ENCODE measurements around the gene CDH4. TPM values are rescaled to one million over a fixed set of nuclear protein-coding genes. Genes with fewer than 3 reads are reported as not detected.

CDH4 gene
- total RNA-seq, 1 donor from 2014 or later = 3.2 TPM

DNA sequence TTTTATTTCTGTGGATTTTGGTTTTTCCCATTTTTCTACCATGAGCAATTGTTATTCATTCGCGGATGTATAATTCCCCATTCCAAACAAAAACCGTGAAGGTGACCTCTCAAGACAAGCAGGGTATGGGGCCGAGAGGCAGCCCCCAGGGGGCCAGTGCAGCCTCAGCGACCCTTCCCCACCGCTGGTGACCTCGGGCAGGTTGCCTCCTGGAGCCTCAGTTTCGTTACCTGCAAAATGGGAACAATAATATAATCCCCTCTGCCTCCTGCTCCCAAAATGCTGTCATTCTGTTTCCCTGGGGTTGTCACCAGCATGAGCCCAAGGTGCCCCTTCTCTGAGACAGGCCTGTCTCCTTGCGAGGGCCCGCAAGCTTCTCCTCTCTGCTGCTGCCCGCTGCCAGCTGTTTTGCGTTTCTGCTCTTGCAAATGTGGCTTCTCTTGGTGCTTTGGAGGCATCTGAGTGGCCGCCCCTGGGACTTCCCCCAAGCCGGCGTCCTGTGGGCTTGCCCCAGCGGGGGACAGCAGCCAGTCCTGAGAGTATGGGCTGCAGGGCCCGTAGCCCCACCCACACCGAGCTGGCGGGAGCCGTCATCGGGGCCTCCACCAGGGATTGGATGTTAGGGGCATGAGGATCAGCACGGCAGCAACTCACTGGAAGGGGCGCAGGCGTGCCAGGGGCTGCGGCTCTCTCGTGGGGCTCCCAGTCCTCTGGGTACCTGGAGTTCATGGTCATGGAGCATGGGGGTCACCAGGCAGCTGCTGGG lies 651.7 kb downstream of the CDH4 start:
- Histone ChIP-seq H3K36me3 (ENCODE audit: insufficient read depth, low read length) (no peaks in the 10 kb centered on the region), H3K79me2 (ENCODE audit: insufficient read depth, low read length) (no peaks in the 10 kb centered on the region), H3K4me2 (ENCODE audit: low read length) (no peak overlapping the region), H3K27ac (ENCODE audit: low read depth, low read length) (no peak overlapping the region), H3K4me3 (ENCODE audit: insufficient read depth, low read depth, low read length) (no peak overlapping the region), H2AFZ (ENCODE audit: low read depth, low read length) (no peak overlapping the region), H3K27me3 (ENCODE audit: insufficient read depth, low read length) (no peaks in the 10 kb centered on the region), H3K4me1 (ENCODE audit: insufficient read depth, low read length) (peaks cover 3% of the 10 kb centered on the region), H3K9ac (ENCODE audit: low read length) (no peak overlapping the region), H3K9me3 (ENCODE audit: insufficient read depth, low read depth, low read length) (no peaks in the 10 kb centered on the region), H4K20me1 (ENCODE audit: insufficient read depth, low read length) (no peaks in the 10 kb centered on the region)
- DNase-seq (ENCODE audit: low read depth) (no peak), FAIRE-seq (no peak)
- Mint-ChIP-seq H3K27me3 (ENCODE audit: low read depth, unreplicated experiment) (peaks cover 24% of the 10 kb centered on the region), H3K4me1 (ENCODE audit: low read depth, unreplicated experiment) (peaks cover 5% of the 10 kb centered on the region), H3K4me3 (ENCODE audit: unreplicated experiment) (no peak overlapping the region), H3K9me3 (ENCODE audit: unreplicated experiment) (no peaks in the 10 kb centered on the region), H3K27ac (ENCODE audit: unreplicated experiment) (no peak overlapping the region), H3K36me3 (ENCODE audit: low read depth, unreplicated experiment) (no peaks in the 10 kb centered on the region)
- TF ChIP-seq EZH2 (IDR thresholded peaks at IDR 0.05; ENCODE audit: insufficient read depth, low read length) = no peak

DNA sequence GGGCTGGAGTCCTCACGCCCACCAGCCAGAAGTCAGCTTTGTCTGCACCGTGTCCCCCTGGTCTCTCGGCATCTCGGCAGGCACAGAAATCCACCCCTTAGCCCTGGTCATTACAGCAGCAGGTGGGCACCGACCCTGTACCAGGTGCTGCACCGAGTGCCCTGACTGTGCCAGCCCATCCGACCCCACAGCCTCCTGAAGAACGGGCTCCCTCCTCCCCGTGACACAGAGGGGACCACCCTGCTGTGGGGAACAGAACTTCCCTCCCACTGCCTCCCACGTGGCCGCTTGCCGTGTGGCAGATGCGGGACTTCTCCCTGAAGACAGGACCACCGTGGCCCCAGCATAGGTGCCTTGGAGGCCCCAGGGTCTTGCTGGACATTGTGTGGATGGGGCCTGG lies 652.4 kb downstream of the CDH4 start:
- H3K79me2 ChIP-seq (ENCODE audit: insufficient read depth, low read length) = no peaks in the 10 kb centered on the region
- peaks cover 3% of the 10 kb centered on the region for H3K4me1 ChIP-seq (ENCODE audit: insufficient read depth, low read length)
- H2AFZ ChIP-seq (ENCODE audit: low read depth, low read length) = no peak overlapping the region
- no peak overlapping the region for H3K4me2 ChIP-seq (ENCODE audit: low read length)
- H3K27me3 Mint-ChIP-seq (ENCODE audit: low read depth, unreplicated experiment) = peaks cover 28% of the 10 kb centered on the region
- no peaks in the 10 kb centered on the region for H3K36me3 Mint-ChIP-seq (ENCODE audit: low read depth, unreplicated experiment)
- H3K4me1 Mint-ChIP-seq (ENCODE audit: low read depth, unreplicated experiment) = peaks cover 5% of the 10 kb centered on the region
- no peak overlapping the region for H3K27ac ChIP-seq (ENCODE audit: low read depth, low read length)
- H3K9ac ChIP-seq (ENCODE audit: low read length) = no peak overlapping the region
- no peak overlapping the region for H3K4me3 Mint-ChIP-seq (ENCODE audit: unreplicated experiment)
- no peaks in the 10 kb centered on the region for H3K9me3 ChIP-seq (ENCODE audit: insufficient read depth, low read depth, low read length)
- TF ChIP-seq, protein P1, sequence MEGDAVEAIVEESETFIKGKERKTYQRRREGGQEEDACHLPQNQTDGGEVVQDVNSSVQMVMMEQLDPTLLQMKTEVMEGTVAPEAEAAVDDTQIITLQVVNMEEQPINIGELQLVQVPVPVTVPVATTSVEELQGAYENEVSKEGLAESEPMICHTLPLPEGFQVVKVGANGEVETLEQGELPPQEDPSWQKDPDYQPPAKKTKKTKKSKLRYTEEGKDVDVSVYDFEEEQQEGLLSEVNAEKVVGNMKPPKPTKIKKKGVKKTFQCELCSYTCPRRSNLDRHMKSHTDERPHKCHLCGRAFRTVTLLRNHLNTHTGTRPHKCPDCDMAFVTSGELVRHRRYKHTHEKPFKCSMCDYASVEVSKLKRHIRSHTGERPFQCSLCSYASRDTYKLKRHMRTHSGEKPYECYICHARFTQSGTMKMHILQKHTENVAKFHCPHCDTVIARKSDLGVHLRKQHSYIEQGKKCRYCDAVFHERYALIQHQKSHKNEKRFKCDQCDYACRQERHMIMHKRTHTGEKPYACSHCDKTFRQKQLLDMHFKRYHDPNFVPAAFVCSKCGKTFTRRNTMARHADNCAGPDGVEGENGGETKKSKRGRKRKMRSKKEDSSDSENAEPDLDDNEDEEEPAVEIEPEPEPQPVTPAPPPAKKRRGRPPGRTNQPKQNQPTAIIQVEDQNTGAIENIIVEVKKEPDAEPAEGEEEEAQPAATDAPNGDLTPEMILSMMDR (IDR thresholded peaks at IDR 0.05; ENCODE audit: insufficient read depth, low read depth, low read length) = no peak
- no peak for TF ChIP-seq EZH2 (IDR thresholded peaks at IDR 0.05; ENCODE audit: insufficient read depth, low read length)
- H3K36me3 ChIP-seq (ENCODE audit: insufficient read depth, low read length) = no peaks in the 10 kb centered on the region
- no peaks in the 10 kb centered on the region for H3K9me3 Mint-ChIP-seq (ENCODE audit: unreplicated experiment)
- DNase-seq (ENCODE audit: low read depth) (no peak), FAIRE-seq (no peak)
- no peak overlapping the region for H3K4me3 ChIP-seq (ENCODE audit: insufficient read depth, low read depth, low read length)
- no peak overlapping the region for H3K27ac Mint-ChIP-seq (ENCODE audit: unreplicated experiment)
- no peaks in the 10 kb centered on the region for H4K20me1 ChIP-seq (ENCODE audit: insufficient read depth, low read length)
- no peaks in the 10 kb centered on the region for H3K27me3 ChIP-seq (ENCODE audit: insufficient read depth, low read length)

DNA sequence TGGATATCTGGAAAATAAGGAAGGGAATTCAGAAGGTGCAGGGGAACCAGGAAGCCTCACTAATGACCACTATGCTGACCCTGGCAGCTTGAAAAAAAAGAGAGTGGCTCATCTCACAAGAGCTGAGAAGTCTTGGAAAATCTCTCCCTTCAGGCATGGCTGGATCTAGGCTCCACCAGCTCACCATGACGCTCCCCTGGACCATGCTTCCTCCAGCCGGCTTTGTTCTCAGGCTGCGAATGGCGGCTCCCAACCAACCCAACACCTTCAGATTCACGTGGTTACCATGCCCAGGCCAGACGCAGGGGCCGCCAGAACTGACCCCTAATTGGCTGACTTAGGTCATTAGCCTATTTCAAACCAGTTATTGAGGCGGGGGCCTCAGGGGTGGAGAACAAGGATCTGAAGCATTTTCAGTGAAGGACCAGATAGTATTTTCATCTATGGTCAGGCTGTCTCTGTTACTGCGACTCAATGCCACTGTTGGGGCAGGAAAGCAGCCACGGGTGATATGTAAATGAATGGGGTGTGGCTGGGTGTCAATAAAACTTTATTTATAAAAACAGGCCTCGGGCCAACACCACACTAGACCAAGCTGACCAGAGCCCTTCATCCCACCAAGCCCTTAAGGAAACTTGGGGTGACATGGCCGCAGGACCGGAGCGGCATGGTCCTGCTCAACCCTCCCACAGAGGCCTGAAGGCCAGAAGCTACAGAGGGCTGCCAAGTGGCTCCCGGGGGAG lies 653.9 kb downstream of the CDH4 start:
- Mint-ChIP-seq H3K27me3 (ENCODE audit: low read depth, unreplicated experiment) (peaks cover 31% of the 10 kb centered on the region), H3K27ac (ENCODE audit: unreplicated experiment) (peak overlapping the region; percentile 26), H3K4me1 (ENCODE audit: low read depth, unreplicated experiment) (peaks cover 5% of the 10 kb centered on the region), H3K9me3 (ENCODE audit: unreplicated experiment) (peaks cover 6% of the 10 kb centered on the region), H3K4me3 (ENCODE audit: unreplicated experiment) (no peak overlapping the region), H3K36me3 (ENCODE audit: low read depth, unreplicated experiment) (no peaks in the 10 kb centered on the region)
- H3K4me2 ChIP-seq (ENCODE audit: low read length) = no peak overlapping the region
- H3K36me3 ChIP-seq (ENCODE audit: insufficient read depth, low read length) = no peaks in the 10 kb centered on the region
- H3K9ac ChIP-seq (ENCODE audit: low read length) = no peak overlapping the region
- DNase-seq (ENCODE audit: low read depth) (no peak), FAIRE-seq (no peak)
- peaks cover 3% of the 10 kb centered on the region for H3K4me1 ChIP-seq (ENCODE audit: insufficient read depth, low read length)
- no peak overlapping the region for H3K4me3 ChIP-seq (ENCODE audit: insufficient read depth, low read depth, low read length)
- H2AFZ ChIP-seq (ENCODE audit: low read depth, low read length) = no peak overlapping the region
- H3K27me3 ChIP-seq (ENCODE audit: insufficient read depth, low read length) = no peaks in the 10 kb centered on the region
- no peaks in the 10 kb centered on the region for H4K20me1 ChIP-seq (ENCODE audit: insufficient read depth, low read length)
- H3K79me2 ChIP-seq (ENCODE audit: insufficient read depth, low read length) = no peaks in the 10 kb centered on the region
- TF ChIP-seq EZH2 (IDR thresholded peaks at IDR 0.05; ENCODE audit: insufficient read depth, low read length) = no peak
- TF ChIP-seq, protein P1 (IDR thresholded peaks at IDR 0.05; ENCODE audit: insufficient read depth, low read depth, low read length) = no peak
- H3K27ac ChIP-seq (ENCODE audit: low read depth, low read length) = no peak overlapping the region
- peaks cover 7% of the 10 kb centered on the region for H3K9me3 ChIP-seq (ENCODE audit: insufficient read depth, low read depth, low read length)

Measured in astrocyte (in vitro differentiated cells and primary cell).